IPS-15b (cell line): ENCODE measurements around the gene DTNB.

Experiments used
- H3K27me3 ChIP-seq: one replicate; pipeline ENCODE4 v1.6.1; 2013; ENCODE audit warnings: low read length; ENCODE audit not compliant: control insufficient read depth, insufficient read depth
- H3K36me3 ChIP-seq: one replicate; pipeline ENCODE4 v1.6.1; 2013; ENCODE audit warnings: low read length; ENCODE audit not compliant: control insufficient read depth, insufficient read depth
- H3K4me1 ChIP-seq: one replicate; pipeline ENCODE4 v1.6.1; 2013; ENCODE audit warnings: mild to moderate bottlenecking, low read length; ENCODE audit not compliant: control insufficient read depth, insufficient read depth
- H3K4me3 ChIP-seq: one replicate; pipeline ENCODE4 v1.5.1; 2013; ENCODE audit warnings: low read depth, low read length
- H3K9ac ChIP-seq: one replicate; pipeline ENCODE4 v1.6.1; 2013; ENCODE audit warnings: low read depth, mild to moderate bottlenecking, low read length
- H3K9me3 ChIP-seq: one replicate; pipeline ENCODE4 v1.6.1; 2013; ENCODE audit warnings: mild to moderate bottlenecking, low read length; ENCODE audit not compliant: control insufficient read depth, insufficient read depth

Gene DTNB

GRCh38 chr2:25375989-25376545 lies 297.3 kb downstream of the DTNB start:
- Histone ChIP-seq H3K9me3 (no peaks in the 10 kb centered on the region), H3K9ac (no peak overlapping the region), H3K27me3 (peaks cover 9% of the 10 kb centered on the region), H3K36me3 (no peaks in the 10 kb centered on the region), H3K4me1 (peaks cover 11% of the 10 kb centered on the region), H3K4me3 (peak overlapping the region; percentile 18)

GRCh38 chr2:25375371-25375988 lies 297.9 kb downstream of the DTNB start:
- peaks cover 9% of the 10 kb centered on the region for H3K27me3 ChIP-seq
- no peak overlapping the region for H3K9ac ChIP-seq
- H3K36me3 ChIP-seq: no peaks in the 10 kb centered on the region
- no peaks in the 10 kb centered on the region for H3K9me3 ChIP-seq
- H3K4me3 ChIP-seq: no peak overlapping the region
- H3K4me1 ChIP-seq: peaks cover 11% of the 10 kb centered on the region

GRCh38 chr2:25374827-25375226 lies 298.6 kb downstream of the DTNB start:
- H3K36me3 ChIP-seq: no peaks in the 10 kb centered on the region
- H3K4me1 ChIP-seq: peaks cover 11% of the 10 kb centered on the region
- H3K27me3 ChIP-seq: peaks cover 9% of the 10 kb centered on the region
- H3K4me3 ChIP-seq: no peak overlapping the region
- H3K9me3 ChIP-seq: no peaks in the 10 kb centered on the region
- H3K9ac ChIP-seq: no peak overlapping the region

DNA sequence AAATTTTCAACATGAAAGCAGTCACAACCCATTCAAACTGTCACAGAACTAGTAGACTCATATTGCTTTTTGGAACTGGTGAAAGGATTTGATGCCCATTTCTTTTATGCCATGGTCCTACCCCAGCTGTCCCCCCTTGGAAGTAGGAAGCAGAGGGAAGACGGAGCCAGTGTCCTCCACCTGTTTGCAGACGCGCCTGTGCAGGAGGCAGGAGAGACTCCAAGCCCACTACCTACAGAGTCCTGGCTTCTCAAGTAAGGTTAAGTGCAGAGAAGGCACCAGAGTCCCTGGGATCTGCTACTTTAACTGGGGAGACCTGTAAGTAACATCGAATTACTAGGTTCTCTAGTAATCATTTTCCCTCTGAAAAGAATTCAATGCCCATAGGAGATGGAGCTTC lies 299.0 kb downstream of the DTNB start:
- Histone ChIP-seq H3K9ac (no peak overlapping the region), H3K9me3 (no peaks in the 10 kb centered on the region), H3K27me3 (peaks cover 9% of the 10 kb centered on the region), H3K36me3 (no peaks in the 10 kb centered on the region), H3K4me3 (no peak overlapping the region), H3K4me1 (peaks cover 11% of the 10 kb centered on the region)

GRCh38 chr2:25373269-25373981 lies 300.0 kb downstream of the DTNB start:
- no peak overlapping the region for H3K4me3 ChIP-seq
- H3K9ac ChIP-seq: no peak overlapping the region
- H3K36me3 ChIP-seq: no peaks in the 10 kb centered on the region
- no peaks in the 10 kb centered on the region for H3K9me3 ChIP-seq
- H3K27me3 ChIP-seq: peaks cover 9% of the 10 kb centered on the region
- H3K4me1 ChIP-seq: peaks cover 11% of the 10 kb centered on the region

DNA sequence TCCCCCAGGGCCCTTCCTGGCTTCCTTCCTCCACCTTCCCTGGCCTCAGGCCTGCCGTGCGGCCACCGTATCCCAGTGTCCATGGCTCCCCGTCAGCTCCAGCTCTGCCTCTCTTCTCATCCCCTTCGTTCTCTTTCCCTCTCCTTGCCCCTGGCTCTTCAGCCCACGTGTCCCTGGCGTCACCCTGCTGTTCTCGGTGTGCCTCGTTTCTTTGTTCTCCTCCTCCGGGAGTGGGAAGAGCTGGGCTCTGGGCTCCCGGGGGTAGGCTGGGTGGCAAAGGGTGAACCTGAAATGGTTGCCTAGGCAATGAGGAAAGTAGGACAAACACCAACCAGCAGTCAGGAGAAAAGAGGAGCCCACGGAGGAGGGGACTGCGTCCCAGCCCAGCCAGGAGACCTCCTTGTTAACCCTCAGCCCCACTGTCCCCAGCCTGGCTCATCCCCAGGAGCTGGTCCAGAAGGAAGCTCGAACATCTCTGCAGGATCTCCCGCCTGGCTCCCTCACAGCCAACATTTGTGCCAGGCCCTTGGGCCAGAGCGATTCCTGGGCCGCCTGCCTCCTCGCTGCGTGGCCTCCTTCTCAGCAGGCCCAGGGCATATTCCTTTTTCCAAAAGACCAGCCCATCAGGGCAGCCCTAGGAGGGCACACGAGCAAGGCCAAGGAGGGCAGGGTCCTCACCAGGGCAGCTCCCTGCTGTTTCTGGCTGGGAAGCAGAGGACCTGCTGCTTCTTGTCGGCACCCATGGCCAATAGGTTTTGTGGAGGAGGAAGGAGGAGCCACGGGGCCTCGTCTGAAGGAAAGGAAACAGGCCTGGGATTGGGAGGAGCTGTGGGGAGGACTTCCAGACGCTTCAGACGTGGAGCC lies 300.7 kb downstream of the DTNB start:
- H3K4me3 ChIP-seq: no peak overlapping the region
- peaks cover 11% of the 10 kb centered on the region for H3K4me1 ChIP-seq
- H3K36me3 ChIP-seq: no peaks in the 10 kb centered on the region
- H3K9ac ChIP-seq: no peak overlapping the region
- H3K27me3 ChIP-seq: peaks cover 9% of the 10 kb centered on the region
- H3K9me3 ChIP-seq: no peaks in the 10 kb centered on the region

- no peaks in the 10 kb centered on the region for H3K9me3 ChIP-seq
- no peak overlapping the region for H3K9ac ChIP-seq
- peaks cover 4% of the 10 kb centered on the region for H3K4me1 ChIP-seq
- peaks cover 9% of the 10 kb centered on the region for H3K27me3 ChIP-seq
- H3K36me3 ChIP-seq: no peaks in the 10 kb centered on the region
- no peak overlapping the region for H3K4me3 ChIP-seq
Measured at GRCh38 chr2:25371253-25372241, 301.8 kb downstream of the DTNB start.

DNA sequence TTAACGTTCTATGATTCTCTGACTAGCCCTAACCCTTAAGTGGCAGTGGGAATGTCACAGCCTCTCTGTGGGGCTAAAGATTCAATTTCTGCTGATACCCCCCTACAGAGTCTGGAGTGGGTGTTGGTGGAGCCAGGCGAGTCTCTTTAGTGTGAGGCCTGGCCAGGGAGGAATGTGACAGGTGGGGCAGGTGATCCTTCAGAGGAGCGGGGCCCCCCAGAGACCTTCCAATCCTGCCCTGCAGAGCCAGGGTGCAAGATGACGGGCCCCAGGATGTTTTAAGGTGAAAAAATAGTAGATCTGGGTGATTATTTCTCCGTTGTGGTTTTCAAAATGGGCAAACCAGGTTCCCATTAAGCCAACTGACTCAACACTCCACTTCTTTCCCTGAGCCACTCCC lies 303.5 kb downstream of the DTNB start:
- Histone ChIP-seq H3K36me3 (no peaks in the 10 kb centered on the region), H3K27me3 (peaks cover 5% of the 10 kb centered on the region), H3K9me3 (no peaks in the 10 kb centered on the region), H3K4me3 (no peak overlapping the region), H3K4me1 (no peaks in the 10 kb centered on the region), H3K9ac (no peak overlapping the region)

DNA sequence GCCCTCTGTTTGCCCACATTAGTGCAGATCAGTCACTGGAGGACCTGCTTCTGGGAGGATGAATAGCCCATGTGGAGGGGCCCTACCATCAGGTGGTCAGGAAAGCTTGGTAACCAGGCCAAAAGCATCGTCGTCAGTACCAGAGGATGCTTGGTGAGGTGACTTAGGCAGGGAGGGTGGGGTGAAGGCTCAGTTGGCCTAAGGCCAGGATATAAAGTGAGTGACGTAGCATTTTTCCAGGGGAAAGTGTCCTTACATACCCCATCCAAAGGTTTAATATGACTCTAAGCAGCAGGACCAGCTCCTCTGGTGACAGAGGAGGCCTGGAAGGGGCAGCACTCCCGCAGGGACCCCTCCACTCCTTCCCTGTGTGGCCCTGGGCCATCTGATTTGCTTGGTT lies 303.9 kb downstream of the DTNB start:
- no peak overlapping the region for H3K4me3 ChIP-seq
- peaks cover 5% of the 10 kb centered on the region for H3K27me3 ChIP-seq
- H3K9ac ChIP-seq: no peak overlapping the region

GRCh38 chr2:25368660-25369059 lies 304.7 kb downstream of the DTNB start:
- Histone ChIP-seq H3K4me1 (no peaks in the 10 kb centered on the region), H3K4me3 (no peak overlapping the region), H3K9ac (no peak overlapping the region), H3K36me3 (no peaks in the 10 kb centered on the region), H3K9me3 (no peaks in the 10 kb centered on the region), H3K27me3 (peaks cover 5% of the 10 kb centered on the region)

More for the DNA sequence above, 303.9 kb downstream of the DTNB start:
- H3K9me3 ChIP-seq: no peaks in the 10 kb centered on the region
- H3K4me1 ChIP-seq: no peaks in the 10 kb centered on the region
- no peaks in the 10 kb centered on the region for H3K36me3 ChIP-seq

DNA sequence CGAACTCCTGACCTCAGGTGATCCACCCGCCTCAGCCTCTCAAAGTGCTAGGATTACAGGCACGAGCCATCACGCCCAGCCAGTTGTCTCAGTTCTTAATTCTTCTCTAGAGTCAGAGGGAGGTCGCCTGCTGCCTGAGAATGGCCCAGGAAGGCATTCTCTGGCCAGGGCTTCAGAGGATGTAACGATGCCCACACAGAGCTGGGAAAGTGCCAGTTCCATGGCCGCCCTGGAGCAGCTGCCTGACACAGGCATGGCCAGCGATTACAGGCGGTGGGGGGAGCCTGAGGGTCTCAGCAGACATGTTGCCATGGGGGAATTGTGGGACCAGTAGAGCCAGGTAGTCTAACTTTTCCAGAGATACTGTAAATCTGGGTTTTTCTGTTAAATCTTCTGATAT lies 306.1 kb downstream of the DTNB start:
- Histone ChIP-seq H3K9me3 (no peaks in the 10 kb centered on the region), H3K4me1 (peaks cover 2% of the 10 kb centered on the region), H3K27me3 (peaks cover 13% of the 10 kb centered on the region), H3K4me3 (no peak overlapping the region), H3K9ac (no peak overlapping the region), H3K36me3 (no peaks in the 10 kb centered on the region)
